IPS DF 6.9 (cell line): ENCODE measurements around the gene ANKRD10.

ENCODE experiments used
- DNase-seq: peaks from one replicate; pipeline ENCODE4 v3.0.0-alpha.2; 2013; ENCODE audit warnings: low read depth, low spot score
- H3K27ac ChIP-seq: one replicate; pipeline ENCODE4 v1.5.1; 2013; ENCODE audit warnings: low read length, control low read depth
- H3K27me3 ChIP-seq: 2 replicates; pipeline ENCODE4 v1.6.1; 2013; ENCODE audit warnings: mild to moderate bottlenecking, low read length; ENCODE audit not compliant: control insufficient read depth, insufficient read depth
- H3K36me3 ChIP-seq: 2 replicates; pipeline ENCODE4 v1.6.1; 2013; ENCODE audit warnings: low read length; ENCODE audit not compliant: control insufficient read depth, insufficient read depth
- H3K4me1 ChIP-seq: 2 replicates; pipeline ENCODE4 v1.6.1; 2013; ENCODE audit warnings: low read length; ENCODE audit not compliant: control insufficient read depth, insufficient read depth
- H3K4me3 ChIP-seq: 2 replicates; pipeline ENCODE4 v1.5.1; 2013; ENCODE audit warnings: mild to moderate bottlenecking, low read length
- H3K9me3 ChIP-seq: 2 replicates; pipeline ENCODE4 v1.6.1; 2013; ENCODE audit warnings: low read length, inconsistent platforms; ENCODE audit not compliant: control insufficient read depth, insufficient read depth
- WGBS: extraction: QIAGEN DNeasy Blood & Tissue Kit; methylation state at CpG from one replicate; pipeline ENCODE4 v1.1.7; 2013; ENCODE audit warnings: mixed read lengths, missing lambda C conversion rate; ENCODE audit not compliant: insufficient read length, insufficient coverage; 5-methylcytosine and 5-hydroxymethylcytosine counted together

ANKRD10 gene

GRCh38 chr13:110831437-110832204 is 83.2 kb downstream of the ANKRD10 start:
- no CpG with 5 or more reads among the region's 14 CpGs for WGBS
- H3K27ac ChIP-seq, result no peak overlapping the region

GRCh38 chr13:110830800-110831371 is 84.0 kb downstream of the ANKRD10 start:
- DNase-seq, result no peak
- H3K27ac ChIP-seq, result no peak overlapping the region
- no peaks in the 10 kb centered on the region for H3K36me3 ChIP-seq
- no CpG with 5 or more reads among the region's 16 CpGs for WGBS
- no peaks in the 10 kb centered on the region for H3K9me3 ChIP-seq
- H3K4me3 ChIP-seq, result no peak overlapping the region
- no peaks in the 10 kb centered on the region for H3K27me3 ChIP-seq
- no peaks in the 10 kb centered on the region; the same call in 1 of the 2 replicates for H3K4me1 ChIP-seq

More at GRCh38 chr13:110831437-110832204, 83.2 kb downstream of the ANKRD10 start:
- no peaks in the 10 kb centered on the region; the same call in 1 of the 2 replicates for H3K4me1 ChIP-seq
- no peak overlapping the region for H3K4me3 ChIP-seq
- H3K27me3 ChIP-seq, result no peaks in the 10 kb centered on the region
- no peaks in the 10 kb centered on the region for H3K9me3 ChIP-seq
- H3K36me3 ChIP-seq, result no peaks in the 10 kb centered on the region
- no peak for DNase-seq

GRCh38 chr13:110830331-110830730 is 84.5 kb downstream of the ANKRD10 start:
- Histone ChIP-seq H3K36me3 (no peaks in the 10 kb centered on the region), H3K4me1 (no peaks in the 10 kb centered on the region; the same call in 1 of the 2 replicates), H3K4me3 (no peak overlapping the region), H3K27ac (no peak overlapping the region), H3K27me3 (no peaks in the 10 kb centered on the region), H3K9me3 (no peaks in the 10 kb centered on the region)
- DNase-seq, result no peak
- WGBS, result no CpG with 5 or more reads among the region's 16 CpGs

GRCh38 chr13:110829486-110829885 is 85.4 kb downstream of the ANKRD10 start:
- no CpG with 5 or more reads among the region's 8 CpGs for WGBS
- no peaks in the 10 kb centered on the region for H3K36me3 ChIP-seq

GRCh38 chr13:110828705-110829104 is 86.2 kb downstream of the ANKRD10 start:
- no peaks in the 10 kb centered on the region for H3K27me3 ChIP-seq
- no peaks in the 10 kb centered on the region for H3K9me3 ChIP-seq
- H3K4me1 ChIP-seq, result no peaks in the 10 kb centered on the region; the same call in 1 of the 2 replicates
- no peaks in the 10 kb centered on the region for H3K36me3 ChIP-seq
- WGBS, result no CpG with 5 or more reads among the region's 9 CpGs
- H3K4me3 ChIP-seq, result no peak overlapping the region
- no peak overlapping the region for H3K27ac ChIP-seq
- no peak for DNase-seq

More at GRCh38 chr13:110829486-110829885, 85.4 kb downstream of the ANKRD10 start:
- Histone ChIP-seq H3K4me3 (no peak overlapping the region), H3K9me3 (no peaks in the 10 kb centered on the region), H3K27ac (no peak overlapping the region), H3K27me3 (no peaks in the 10 kb centered on the region), H3K4me1 (no peaks in the 10 kb centered on the region; the same call in 1 of the 2 replicates)
- DNase-seq, result no peak
